Mesothelial cell of epicardium (in vitro differentiated cells): ENCODE data around the gene GMPR. TPM values are rescaled to one million over a fixed set of nuclear protein-coding genes. Genes with fewer than 3 reads are reported as not detected.
"Not testable (repeated sequence)": the region's sequence is repeated elsewhere in the genome, so short reads cannot be mapped to it uniquely, and the experiment has no call there.

Source experiments
- DNase-seq, 2 experiments: peaks; one replicate each; pipeline ENCODE4 v3.0.0; 2021; ENCODE audit warnings: low spot score in 2 of 2; ENCODE audit not compliant: unreplicated experiment in 2 of 2
- H3K27ac Mint-ChIP-seq: 2 replicates; pipeline ENCODE4 v1.8.0; 2021; ENCODE audit warnings: mixed read lengths
- H3K27me3 Mint-ChIP-seq: 2 replicates; pipeline ENCODE4 v1.8.0; 2021; ENCODE audit warnings: low read depth, mixed read lengths
- H3K36me3 Mint-ChIP-seq: 2 replicates; pipeline ENCODE4 v1.8.0; 2021; ENCODE audit warnings: mixed read lengths
- H3K4me1 Mint-ChIP-seq: 2 replicates; pipeline ENCODE4 v1.8.0; 2021; ENCODE audit warnings: mixed read lengths
- H3K4me3 Mint-ChIP-seq: 2 replicates; pipeline ENCODE4 v1.8.0; 2021; ENCODE audit warnings: mild to moderate bottlenecking, moderate library complexity, mixed read lengths
- H3K9me3 Mint-ChIP-seq: 2 replicates; pipeline ENCODE4 v1.8.0; 2021; ENCODE audit warnings: mixed read lengths
- total RNA-seq: library from RNA; stranded (reverse); gene quantifications from 3 replicates; pipeline ENCODE4 v1.2.1, GENCODE V29; 2021
- TF ChIP-seq, protein P1 (sequence below): fragments of 200-600 bp; sonication (generic); IDR thresholded peaks from one replicate; pipeline ENCODE4 v1.5.0; 2021; ENCODE audit warnings: antibody characterized with exemption; ENCODE audit not compliant: unreplicated experiment

GMPR gene
- total RNA-seq, 1 donor from 2014 or later: 4.0 TPM

DNA sequence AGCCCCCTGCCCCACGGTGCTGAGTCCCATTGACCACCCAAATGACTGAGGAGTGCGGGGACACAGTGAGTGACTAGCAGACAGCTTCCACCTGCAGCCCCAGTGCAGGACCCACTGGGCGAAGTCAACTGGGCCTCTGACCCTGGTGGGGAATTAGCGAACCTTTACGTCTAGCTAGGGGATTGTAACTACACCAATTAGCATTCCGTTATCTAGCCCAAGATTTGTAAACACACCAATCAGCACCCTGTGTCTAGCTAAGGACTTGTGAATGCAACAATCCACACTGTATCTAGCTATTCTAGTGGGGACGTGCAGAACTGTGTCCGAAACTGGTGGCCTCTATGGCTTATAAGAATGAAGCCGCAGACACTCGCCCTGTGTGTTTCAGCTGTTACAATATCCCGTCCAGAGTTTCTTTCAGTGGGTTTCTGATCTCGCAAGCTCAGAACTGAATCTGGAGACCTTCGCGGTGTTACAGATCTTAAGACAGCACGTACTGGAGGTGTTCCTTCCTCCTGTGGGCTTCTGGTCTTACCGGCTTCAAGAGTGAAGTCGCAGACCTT, 21.1 kb upstream of the GMPR start:
- Mint-ChIP-seq H3K27me3 (no peaks in the 10 kb centered on the region), H3K4me3 (no peak overlapping the region), H3K4me1 (no peaks in the 10 kb centered on the region), H3K36me3 (no peaks in the 10 kb centered on the region), H3K27ac (no peak overlapping the region), H3K9me3 (no peaks in the 10 kb centered on the region)
- TF ChIP-seq, protein P1, sequence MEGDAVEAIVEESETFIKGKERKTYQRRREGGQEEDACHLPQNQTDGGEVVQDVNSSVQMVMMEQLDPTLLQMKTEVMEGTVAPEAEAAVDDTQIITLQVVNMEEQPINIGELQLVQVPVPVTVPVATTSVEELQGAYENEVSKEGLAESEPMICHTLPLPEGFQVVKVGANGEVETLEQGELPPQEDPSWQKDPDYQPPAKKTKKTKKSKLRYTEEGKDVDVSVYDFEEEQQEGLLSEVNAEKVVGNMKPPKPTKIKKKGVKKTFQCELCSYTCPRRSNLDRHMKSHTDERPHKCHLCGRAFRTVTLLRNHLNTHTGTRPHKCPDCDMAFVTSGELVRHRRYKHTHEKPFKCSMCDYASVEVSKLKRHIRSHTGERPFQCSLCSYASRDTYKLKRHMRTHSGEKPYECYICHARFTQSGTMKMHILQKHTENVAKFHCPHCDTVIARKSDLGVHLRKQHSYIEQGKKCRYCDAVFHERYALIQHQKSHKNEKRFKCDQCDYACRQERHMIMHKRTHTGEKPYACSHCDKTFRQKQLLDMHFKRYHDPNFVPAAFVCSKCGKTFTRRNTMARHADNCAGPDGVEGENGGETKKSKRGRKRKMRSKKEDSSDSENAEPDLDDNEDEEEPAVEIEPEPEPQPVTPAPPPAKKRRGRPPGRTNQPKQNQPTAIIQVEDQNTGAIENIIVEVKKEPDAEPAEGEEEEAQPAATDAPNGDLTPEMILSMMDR: no peak
- DNase-seq: no peak

DNA sequence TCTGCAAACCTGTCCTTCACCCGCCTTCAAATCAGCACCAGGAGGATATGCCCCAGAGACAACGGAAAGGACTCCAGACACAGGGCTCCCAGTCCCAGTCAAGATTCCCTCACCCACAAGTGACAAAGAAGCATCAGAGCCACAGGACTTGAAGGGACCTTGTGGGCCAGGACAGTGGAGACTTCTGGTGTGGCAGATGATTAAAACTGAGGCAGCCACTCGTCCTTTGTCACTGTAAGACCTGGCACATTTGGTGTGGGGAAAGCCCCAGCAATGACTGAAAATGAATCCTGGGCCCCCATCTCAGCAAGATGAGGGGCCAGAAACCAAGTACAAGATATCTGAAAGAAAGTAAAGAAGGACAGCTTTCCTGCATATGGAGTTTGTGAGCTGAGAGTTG, 15.6 kb upstream of the GMPR start:
- TF ChIP-seq, protein P1: no peak
- Mint-ChIP-seq H3K9me3 (no peaks in the 10 kb centered on the region), H3K27me3 (no peaks in the 10 kb centered on the region)

DNA sequence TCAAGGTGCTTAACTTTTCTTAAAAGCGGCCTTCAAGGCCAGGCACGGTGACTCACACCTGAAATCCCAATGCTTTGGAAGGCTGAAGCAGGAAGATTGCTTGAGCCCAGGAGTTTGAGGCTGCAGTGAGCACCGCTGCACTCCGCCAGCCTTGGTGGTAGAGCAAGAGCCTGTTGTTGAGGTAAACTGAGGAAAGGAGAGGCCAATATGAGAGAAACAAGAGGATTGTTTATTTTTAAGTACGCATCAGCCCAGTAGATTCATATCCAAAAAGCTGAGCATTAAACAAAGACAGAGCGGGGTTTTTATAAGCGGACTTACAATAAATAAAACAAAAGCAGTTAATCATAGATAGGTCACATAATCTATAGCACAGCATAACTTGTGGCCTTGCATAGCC, 15.0 kb upstream of the GMPR start:
- TF ChIP-seq, protein P1: no peak
- H3K9me3 Mint-ChIP-seq: no peaks in the 10 kb centered on the region
- DNase-seq: no peak
- no peaks in the 10 kb centered on the region for H3K27me3 Mint-ChIP-seq
- no peaks in the 10 kb centered on the region for H3K36me3 Mint-ChIP-seq
- H3K4me1 Mint-ChIP-seq: peaks cover 15% of the 10 kb centered on the region
- H3K4me3 Mint-ChIP-seq: no peak overlapping the region
- H3K27ac Mint-ChIP-seq: no peak overlapping the region

More for the DNA sequence above, 15.6 kb upstream of the GMPR start:
- Mint-ChIP-seq H3K4me3 (no peak overlapping the region), H3K4me1 (peaks cover 15% of the 10 kb centered on the region), H3K27ac (no peak overlapping the region), H3K36me3 (no peaks in the 10 kb centered on the region)
- no peak for DNase-seq

DNA sequence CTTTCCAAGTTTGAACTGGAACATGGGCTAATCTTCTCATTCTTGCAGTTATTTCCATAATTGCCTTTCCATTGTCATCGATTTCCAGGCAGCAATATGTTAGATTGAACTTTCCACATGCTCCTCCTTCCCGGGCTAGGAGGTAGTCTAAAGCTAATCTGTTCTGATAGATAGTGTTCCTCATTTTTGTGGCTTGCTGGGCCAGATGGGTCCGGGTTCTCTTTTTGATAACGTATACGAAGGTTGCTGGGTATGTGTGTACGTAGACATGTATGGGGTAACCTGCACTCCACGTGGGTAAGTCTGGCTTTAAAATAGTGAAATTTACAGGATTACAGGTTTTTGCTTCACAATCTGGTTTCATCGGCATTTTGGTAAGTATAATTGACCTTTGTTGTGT, 14.0 kb upstream of the GMPR start:
- H3K4me3 Mint-ChIP-seq: no peak overlapping the region
- H3K27me3 Mint-ChIP-seq: no peaks in the 10 kb centered on the region
- no peak for DNase-seq
- no peak overlapping the region for H3K27ac Mint-ChIP-seq
- no peaks in the 10 kb centered on the region for H3K36me3 Mint-ChIP-seq
- no peaks in the 10 kb centered on the region for H3K9me3 Mint-ChIP-seq
- peaks cover 15% of the 10 kb centered on the region for H3K4me1 Mint-ChIP-seq
- TF ChIP-seq, protein P1: no peak

DNA sequence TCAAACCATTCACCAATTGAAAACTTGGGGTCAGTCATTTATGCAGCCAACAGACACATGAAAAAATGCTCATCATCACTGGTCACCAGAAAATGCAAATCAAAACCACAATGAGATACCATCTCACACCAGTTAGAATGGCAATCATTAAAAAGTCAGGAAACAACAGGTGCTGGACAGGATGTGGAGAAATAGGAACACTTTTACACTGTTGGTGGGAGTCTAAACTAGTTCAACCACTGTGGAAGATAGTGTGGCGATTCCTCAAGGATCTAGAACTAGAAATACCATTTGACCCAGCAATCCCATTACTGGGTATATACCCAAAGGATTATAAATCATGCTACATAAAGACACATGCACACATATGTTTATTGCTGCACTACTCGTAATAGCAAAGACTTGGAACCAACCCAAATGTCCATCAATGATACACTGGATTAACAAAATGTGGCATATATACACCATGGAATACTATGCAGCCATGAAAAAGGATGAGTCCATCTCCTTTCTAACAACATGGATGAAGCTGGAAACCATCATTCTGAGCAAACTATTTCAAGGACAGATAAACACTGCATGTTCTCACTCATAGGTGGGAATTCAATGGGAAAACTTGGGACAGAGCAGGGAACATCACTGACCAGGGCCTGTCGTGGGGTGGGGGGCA, 13.2 kb upstream of the GMPR start:
- H3K36me3 Mint-ChIP-seq, H3K27ac Mint-ChIP-seq: not testable (repeated sequence)

DNA sequence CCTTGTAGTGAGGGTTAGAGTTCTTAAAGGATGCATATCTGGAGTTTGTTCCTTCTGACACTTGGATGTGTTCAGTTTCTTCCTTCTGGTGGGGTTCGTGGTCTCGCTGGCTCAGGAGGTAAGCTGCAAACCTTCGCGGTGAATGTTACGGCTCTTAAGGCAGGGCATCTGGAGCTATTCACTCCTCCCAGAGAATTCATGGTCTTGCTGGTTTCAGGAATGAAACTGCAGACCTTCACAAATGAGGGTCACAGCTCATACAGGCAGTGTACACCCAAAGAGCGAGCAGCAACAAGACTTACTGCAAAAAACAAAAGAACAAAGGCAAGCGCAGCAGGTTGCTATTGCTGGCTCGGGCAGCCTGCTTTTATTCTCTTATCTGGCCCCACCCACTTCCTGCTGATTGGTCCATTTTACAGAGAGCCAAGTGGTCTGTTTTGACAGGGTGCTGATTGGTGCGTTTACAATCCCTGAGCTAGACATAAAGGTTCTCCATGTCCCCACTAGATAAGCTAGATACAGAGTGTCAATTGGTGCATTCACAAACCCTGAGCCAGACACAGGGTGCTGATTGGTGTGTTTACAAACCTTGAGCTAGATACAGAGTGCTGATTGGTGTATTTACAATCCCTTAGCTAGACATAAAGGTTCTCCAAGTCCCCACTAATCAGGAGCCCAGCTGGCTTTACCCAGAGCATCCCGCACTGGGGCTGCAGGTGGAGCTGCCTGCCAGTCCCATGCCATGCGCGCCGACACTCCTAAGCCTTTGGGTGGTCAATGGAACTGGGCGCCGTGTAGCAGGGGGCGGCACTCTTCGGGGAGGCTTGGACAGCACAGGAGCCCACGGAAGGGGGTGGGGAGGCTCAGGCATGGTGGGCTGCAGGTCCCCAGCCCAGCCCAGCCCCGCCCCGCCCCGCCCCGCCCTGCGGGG, 12.0 kb upstream of the GMPR start:
- peaks cover 15% of the 10 kb centered on the region for H3K4me1 Mint-ChIP-seq
- H3K27ac Mint-ChIP-seq, H3K27me3 Mint-ChIP-seq, H3K36me3 Mint-ChIP-seq, H3K9me3 Mint-ChIP-seq, H3K4me3 Mint-ChIP-seq, DNase-seq: not testable (repeated sequence)

More for the DNA sequence above, 13.2 kb upstream of the GMPR start:
- H3K4me3 Mint-ChIP-seq, DNase-seq, H3K27me3 Mint-ChIP-seq, H3K9me3 Mint-ChIP-seq: not testable (repeated sequence)
- H3K4me1 Mint-ChIP-seq: peaks cover 15% of the 10 kb centered on the region
